GM19238 (cell line): Measurements from ENCODE around the gene WIZ.
"Not testable (repeated sequence)": the region's sequence is repeated elsewhere in the genome, so short reads cannot be mapped to it uniquely, and the experiment has no call there.

ENCODE experiments used
- DNase-seq: peaks from one replicate; pipeline ENCODE4 v3.0.0; 2011; ENCODE audit warnings: low spot score; ENCODE audit not compliant: insufficient read length

WIZ gene

GRCh38 chr19:15404780-15405211, 45.0 kb downstream of the WIZ start:
- no peak for DNase-seq

GRCh38 chr19:15404097-15404779, 45.5 kb downstream of the WIZ start:
- no peak for DNase-seq

DNA sequence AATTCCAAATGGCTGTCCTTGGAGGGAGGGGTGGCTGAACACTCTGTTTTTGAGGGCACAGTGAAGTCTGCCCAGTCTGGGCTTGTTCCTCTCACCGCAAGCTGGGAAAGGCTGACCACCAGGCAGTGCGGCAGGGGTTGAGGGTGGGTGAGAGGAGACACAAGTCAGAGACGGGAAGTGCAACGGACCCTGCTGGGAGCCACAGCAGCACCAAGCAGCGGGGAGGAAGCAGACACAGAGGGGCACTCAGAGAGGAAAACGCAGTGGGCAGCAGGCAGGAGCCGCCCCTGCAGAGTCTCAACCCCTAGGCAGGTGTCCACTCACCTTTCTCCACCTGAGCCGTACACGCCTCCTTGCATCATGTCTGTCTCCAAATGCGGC, 46.6 kb downstream of the WIZ start:
- no peak for DNase-seq

- DNase-seq: no peak
These were observed 47.2 kb downstream of the WIZ start for GRCh38 chr19:15402411-15403150.

DNA sequence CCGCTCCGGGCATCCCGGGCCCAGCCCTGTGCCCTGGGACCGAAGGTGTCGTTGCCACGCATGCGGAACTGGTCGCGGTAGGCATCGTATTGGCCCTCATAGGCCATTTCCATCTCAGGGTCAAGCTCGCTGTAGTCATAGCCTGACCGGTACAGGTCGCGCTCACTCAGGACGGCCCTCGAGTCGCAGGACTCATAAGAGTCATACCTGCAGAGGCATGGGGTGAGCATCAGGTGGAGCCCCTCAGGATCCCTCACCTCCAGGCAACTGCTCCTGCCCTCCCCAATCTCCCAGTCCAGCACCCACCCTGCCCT, 48.4 kb downstream of the WIZ start:
- no peak for DNase-seq

GRCh38 chr19:15400521-15401396, 49.0 kb downstream of the WIZ start:
- DNase-seq: no peak

DNA sequence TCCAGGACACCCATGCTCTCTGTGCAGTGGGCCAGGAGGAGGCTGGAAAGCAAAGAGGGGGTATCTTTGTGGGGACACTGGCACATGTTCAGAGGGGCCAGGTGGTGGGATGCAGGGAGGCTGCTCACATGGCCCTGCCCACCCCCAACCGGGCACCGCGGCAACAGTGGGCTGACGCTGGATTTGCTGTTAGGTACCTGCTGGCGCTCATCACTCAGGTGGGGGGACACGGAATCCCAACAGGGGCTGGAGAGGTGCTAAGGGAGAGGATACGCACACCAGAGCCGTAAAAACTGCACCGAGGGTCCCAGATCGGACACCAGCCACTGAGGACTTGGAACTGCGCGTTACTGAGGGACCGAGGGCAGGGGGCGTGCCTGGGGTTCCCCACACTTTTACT, 50.1 kb downstream of the WIZ start:
- DNase-seq: no peak

- no peak for DNase-seq
These were observed 50.6 kb downstream of the WIZ start for GRCh38 chr19:15399234-15399515.

GRCh38 chr19:15398501-15399233, 51.1 kb downstream of the WIZ start:
- DNase-seq: no peak

DNA sequence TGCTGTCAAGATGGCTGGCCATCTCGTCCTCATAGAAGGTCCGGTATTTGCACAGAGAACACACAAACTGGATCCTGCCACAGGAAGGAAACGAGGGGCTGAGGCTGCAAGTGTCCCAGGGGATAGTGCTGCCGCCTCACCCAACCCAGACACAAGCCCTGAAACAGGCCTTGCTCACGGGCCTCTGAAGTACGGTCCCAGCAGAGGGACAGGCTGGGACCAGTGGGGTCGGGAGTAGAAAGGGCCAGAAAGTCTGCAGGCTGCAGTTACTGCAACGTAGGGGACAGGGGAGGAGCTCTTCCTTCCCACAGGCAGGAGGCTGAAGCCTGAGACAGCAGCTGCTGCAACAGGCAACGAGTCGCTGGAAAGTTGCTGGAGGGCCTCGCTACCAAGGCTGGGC, 52.0 kb downstream of the WIZ start:
- no peak for DNase-seq

- no peak for DNase-seq
These were observed 52.5 kb downstream of the WIZ start for GRCh38 chr19:15397236-15397635.

GRCh38 chr19:15396436-15396835, 53.3 kb downstream of the WIZ start:
- no peak for DNase-seq

DNA sequence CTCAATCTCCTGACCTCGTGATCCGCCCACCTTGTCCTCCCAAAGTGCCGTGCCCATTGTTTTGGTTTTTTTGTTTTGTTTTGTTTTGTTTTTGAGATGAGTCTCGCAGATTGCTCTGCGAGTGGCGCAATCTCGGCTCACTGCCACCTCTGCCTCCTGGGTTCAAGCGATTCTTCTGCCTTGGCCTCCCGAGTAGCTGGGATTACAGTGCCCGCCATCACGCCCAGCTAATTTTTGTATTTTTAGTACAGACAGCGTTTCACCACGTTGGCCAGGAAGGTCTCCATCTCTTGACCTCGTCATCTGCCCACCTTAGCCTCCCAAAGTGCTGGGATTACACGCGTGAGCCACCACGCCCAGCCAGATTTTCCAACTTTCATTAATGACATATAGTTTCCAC, 54.5 kb downstream of the WIZ start:
- not testable (repeated sequence) for DNase-seq

- DNase-seq: no peak
These were observed 55.3 kb downstream of the WIZ start for GRCh38 chr19:15394426-15394825.

GRCh38 chr19:15393963-15394362, 55.8 kb downstream of the WIZ start:
- DNase-seq: no peak

- DNase-seq: no peak
These were observed 58.9 kb downstream of the WIZ start for GRCh38 chr19:15390814-15391213.

DNA sequence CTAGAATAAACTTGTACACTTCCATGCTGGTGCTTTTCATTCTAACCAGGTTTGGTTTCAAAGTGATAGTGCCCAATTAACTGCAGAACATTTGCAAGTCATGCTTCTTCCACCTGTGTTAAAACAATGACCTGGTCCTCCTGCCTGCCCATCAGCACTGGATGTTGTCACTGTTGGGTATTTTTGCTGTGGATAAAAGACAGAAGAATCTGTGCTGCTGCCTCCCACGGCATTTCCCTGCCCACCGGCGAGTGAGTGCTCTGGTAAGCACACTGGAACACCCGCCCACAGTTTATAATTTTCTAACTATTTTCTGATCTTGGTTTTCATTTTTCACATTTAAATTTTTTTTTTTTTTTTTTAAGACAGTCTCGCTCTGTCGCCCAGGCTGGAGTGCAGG, 67.9 kb downstream of the WIZ start:
- no peak for DNase-seq

DNA sequence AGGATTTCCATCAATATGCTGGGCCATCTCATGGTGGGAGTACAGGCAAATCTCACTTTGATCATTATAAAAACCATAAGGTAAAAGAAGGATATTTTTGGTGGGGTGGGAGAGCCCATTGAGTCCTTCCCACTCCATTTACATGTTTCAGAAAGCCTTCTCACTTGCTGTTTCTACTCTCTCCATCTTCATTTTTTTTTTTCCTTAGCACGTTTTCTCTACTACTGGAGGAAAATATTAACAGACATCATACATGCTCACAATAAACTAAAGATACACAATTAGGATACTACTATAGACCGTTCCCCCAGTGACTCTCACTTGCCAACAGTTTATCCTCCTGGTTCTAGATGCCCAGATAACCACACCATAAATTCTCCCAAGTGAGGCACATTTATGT, 68.3 kb downstream of the WIZ start:
- DNase-seq: no peak

DNA sequence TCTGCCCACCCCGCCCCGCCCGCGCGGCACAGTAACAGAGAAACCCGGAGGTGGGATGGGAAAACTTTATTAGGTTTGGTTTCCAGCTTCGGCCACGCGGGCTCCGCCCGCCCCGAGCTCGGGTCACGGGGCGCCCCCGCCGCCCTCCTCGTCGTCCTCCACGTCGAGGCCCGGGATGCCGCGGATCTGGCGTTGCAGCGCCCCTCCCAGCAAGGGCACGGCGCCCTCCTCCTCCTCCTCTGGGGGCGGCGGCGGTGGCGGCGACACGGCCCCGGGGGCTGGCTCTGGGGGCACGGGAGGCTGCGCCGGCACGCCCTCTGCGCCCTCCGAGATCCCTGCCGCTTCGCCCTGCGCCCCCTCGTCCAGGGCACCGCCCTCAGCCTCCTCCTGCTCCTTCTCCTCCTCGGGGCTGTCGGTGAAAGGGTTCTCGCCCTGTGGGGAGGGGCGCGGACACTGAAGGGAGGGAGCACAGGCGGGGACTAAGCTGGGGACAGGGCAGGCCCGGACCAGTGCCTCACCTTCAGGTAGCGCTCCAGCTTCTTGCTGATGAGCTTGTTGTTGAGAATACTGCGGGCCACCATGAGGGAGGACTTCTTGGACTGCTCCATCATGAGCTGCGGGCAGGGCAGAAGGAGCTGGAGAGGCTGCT, 69.6 kb downstream of the WIZ start:
- DNase-seq: peak; percentile 39

- peak; percentile 99 for DNase-seq
These were observed 70.4 kb downstream of the WIZ start, which contains the start of gene AKAP8 for GRCh38 chr19:15379083-15379998. Gene AKAP8, minus strand, starts transcription at chr19:15379787. Its CDS starts 56 bp downstream, at chr19:15379731.
